H1 (cell line): ENCODE results near the gene SHCBP1L. TPM values are rescaled to one million over a fixed set of nuclear protein-coding genes. Genes with fewer than 3 reads are reported as not detected.
"Not testable (repeated sequence)": the region's sequence is repeated elsewhere in the genome, so short reads cannot be mapped to it uniquely, and the experiment has no call there.

Experiments used
- CTCF ChIA-PET: fragments of 300-600 bp; sonication (Branson Sonifier 250); formaldehyde crosslinking; loops from one replicate; lab custom pipeline; 2021; ENCODE audit not compliant: partially characterized antibody; lab: Charles Lee
- POLR2A ChIA-PET: fragments of 300-600 bp; sonication (Branson Sonifier 250); formaldehyde crosslinking; loops from one replicate; lab custom pipeline; 2021; ENCODE audit warnings: inconsistent platforms; ENCODE audit not compliant: partially characterized antibody; lab: Charles Lee
- DNase-seq, 2 experiments: peaks; one replicate each; pipeline versions ENCODE4 v3.0.0 to v3.0.0-alpha.2; 2010 to 2022; ENCODE audit warnings: low spot score in 2 of 2, low read depth in 1 of 2, mixed read lengths in 1 of 2
- FAIRE-seq: peaks from 2 replicates; lab custom pipeline; 2011; peaks lifted over from hg19 to GRCh38; lab: Jason Lieb, UNC
- H2AFZ ChIP-seq: 2 replicates; pipeline ENCODE4 v1.8.1; 2012; ENCODE audit warnings: low read length, inconsistent platforms
- H2AK5ac ChIP-seq: 2 replicates; pipeline ENCODE4 v1.6.1; 2013; ENCODE audit warnings: low read depth, low read length
- H2BK120ac ChIP-seq: replicated peaks from 2 replicates; pipeline ENCODE3; 2013; ENCODE audit warnings: low read depth, low read length, inconsistent platforms
- H2BK12ac ChIP-seq: 2 replicates; pipeline ENCODE4 v1.6.1; 2013; ENCODE audit warnings: low read depth, low read length
- H2BK15ac ChIP-seq: 2 replicates; pipeline ENCODE4 v1.6.1; 2013; ENCODE audit warnings: low read length
- H2BK20ac ChIP-seq: 2 replicates; pipeline ENCODE4 v1.6.1; 2013; ENCODE audit warnings: low read length
- H2BK5ac ChIP-seq: 2 replicates; pipeline ENCODE4 v1.6.1; 2013; ENCODE audit warnings: low read depth, low read length
- H3K14ac ChIP-seq: 2 replicates; pipeline ENCODE4 v1.6.1; 2013; ENCODE audit warnings: inconsistent platforms; ENCODE audit not compliant: insufficient read length
- H3K18ac ChIP-seq: 2 replicates; pipeline ENCODE4 v1.6.1; 2013; ENCODE audit warnings: low read length; ENCODE audit errors: extremely low read depth
- H3K23ac ChIP-seq: 2 replicates; pipeline ENCODE4 v1.6.1; 2013; ENCODE audit warnings: inconsistent platforms; ENCODE audit not compliant: insufficient read length
- H3K23me2 ChIP-seq: 2 replicates; pipeline ENCODE4 v1.6.1; 2013; ENCODE audit warnings: low read depth, low read length
- H3K27ac ChIP-seq: 2 replicates; pipeline ENCODE4 v1.6.1; 2011; ENCODE audit warnings: low read depth, low read length, inconsistent platforms
- H3K27me3 ChIP-seq, 4 experiments: replicated peaks in 1 of 4; 1 replicate in 1 of 4; 2 replicates in 3 of 4; pipeline versions ENCODE4 v1.6.1 to v1.8.1; 2011 to 2013; ENCODE audit warnings: low read length in 3 of 4, mild to moderate bottlenecking in 3 of 4, inconsistent platforms in 2 of 4, mixed read lengths in 2 of 4, moderate library complexity in 1 of 4; ENCODE audit not compliant: control insufficient read depth in 3 of 4, insufficient read depth in 3 of 4; ENCODE audit errors: extremely low read depth in 1 of 4
- H3K36me3 ChIP-seq, 4 experiments: 2 replicates each; pipeline versions ENCODE4 v1.6.1 to v1.8.1; 2011 to 2013; ENCODE audit warnings: mild to moderate bottlenecking in 4 of 4, low read length in 3 of 4, moderate library complexity in 2 of 4, control low read depth in 1 of 4, inconsistent platforms in 1 of 4; ENCODE audit not compliant: insufficient read depth in 4 of 4, control insufficient read depth in 2 of 4
- H3K4ac ChIP-seq: replicated peaks from 2 replicates; pipeline ENCODE3; 2013; ENCODE audit warnings: low read length, low read depth, mixed read lengths, inconsistent platforms; ENCODE audit not compliant: insufficient read length
- H3K4me1 ChIP-seq, 4 experiments: replicated peaks in 1 of 4; 1 replicate in 1 of 4; 2 replicates in 3 of 4; pipeline versions ENCODE4 v1.6.1 to v1.8.1; 2011 to 2013; ENCODE audit warnings: low read length in 3 of 4, inconsistent platforms in 2 of 4, mixed read lengths in 1 of 4; ENCODE audit not compliant: insufficient read depth in 4 of 4, control insufficient read depth in 3 of 4
- H3K4me2 ChIP-seq, 2 experiments: 2 replicates each; pipeline versions ENCODE4 v1.6.1 to v1.8.1; 2011 to 2013; ENCODE audit warnings: low read depth in 2 of 2, low read length in 2 of 2, control low read depth in 1 of 2, inconsistent platforms in 1 of 2, mild to moderate bottlenecking in 1 of 2; ENCODE audit not compliant: insufficient read depth in 1 of 2
- H3K4me3 ChIP-seq, 4 experiments: fragments of 200-600, 300-600 bp in 1 of 4; sonication (generic), shearing (Covaris generic), sonication (Bioruptor Twin) in 1 of 4; 2 replicates each; pipeline versions ENCODE4 v1.5.1 to v1.8.1; 2011 to 2016; ENCODE audit warnings: low read length in 4 of 4, low read depth in 3 of 4, control low read depth in 2 of 4, inconsistent platforms in 2 of 4, mild to moderate bottlenecking in 2 of 4, mixed read lengths in 1 of 4, moderate library complexity in 1 of 4; ENCODE audit not compliant: insufficient read depth in 2 of 4; ENCODE audit errors: extremely low read depth in 1 of 4
- H3K56ac ChIP-seq: replicated peaks from 2 replicates; pipeline ENCODE3; 2013; ENCODE audit warnings: low read depth, mild to moderate bottlenecking, mixed read lengths, low read length, inconsistent platforms; ENCODE audit not compliant: insufficient read length
- H3K79me1 ChIP-seq: 2 replicates; pipeline ENCODE4 v1.6.1; 2013; ENCODE audit warnings: low read depth, low read length, control low read depth
- H3K79me2 ChIP-seq, 2 experiments: 2 replicates each; pipeline versions ENCODE4 v1.6.1 to v1.8.1; 2012 to 2013; ENCODE audit warnings: low read length in 2 of 2, mild to moderate bottlenecking in 2 of 2, inconsistent platforms in 1 of 2; ENCODE audit not compliant: insufficient read depth in 2 of 2, control insufficient read depth in 1 of 2
- H3K9ac ChIP-seq, 4 experiments: replicated peaks in 1 of 4; 1 replicate in 1 of 4; 2 replicates in 3 of 4; pipeline versions ENCODE4 v1.6.1 to v1.8.1; 2011 to 2013; ENCODE audit warnings: low read depth in 3 of 4, low read length in 3 of 4, control low read depth in 2 of 4, mild to moderate bottlenecking in 2 of 4, moderate library complexity in 2 of 4, inconsistent platforms in 1 of 4; ENCODE audit errors: extremely low read depth in 1 of 4
- H3K9me3 ChIP-seq, 2 experiments: 2 replicates each; pipeline versions ENCODE4 v1.6.1 to v1.8.1; 2012 to 2013; ENCODE audit warnings: mild to moderate bottlenecking in 2 of 2, moderate library complexity in 2 of 2, control low read depth in 1 of 2, inconsistent platforms in 1 of 2, low read depth in 1 of 2, low read length in 1 of 2, mixed read lengths in 1 of 2; ENCODE audit not compliant: insufficient read depth in 2 of 2
- H4K20me1 ChIP-seq, 2 experiments: replicated peaks in 1 of 2; 2 replicates each; pipeline versions ENCODE3 to v1.8.1; 2011 to 2013; ENCODE audit warnings: inconsistent platforms in 2 of 2, low read length in 2 of 2, mild to moderate bottlenecking in 1 of 2; ENCODE audit not compliant: insufficient read depth in 2 of 2, control insufficient read depth in 1 of 2
- H4K5ac ChIP-seq: 2 replicates; pipeline ENCODE4 v1.6.1; 2013; ENCODE audit warnings: low read length, low read depth, mixed read lengths, inconsistent platforms; ENCODE audit not compliant: insufficient read length
- H4K8ac ChIP-seq: 2 replicates; pipeline ENCODE4 v1.8.0; 2013; ENCODE audit warnings: mild to moderate bottlenecking, moderate library complexity, low read length, inconsistent platforms; ENCODE audit not compliant: insufficient read depth; ENCODE audit errors: extremely low read depth
- H4K91ac ChIP-seq: replicated peaks from 2 replicates; pipeline ENCODE3; 2013; ENCODE audit warnings: low read length, mixed read lengths, inconsistent platforms; ENCODE audit not compliant: insufficient read length
- WGBS, 2 experiments: shearing (Covaris generic) in 1 of 2; methylation state at CpG; one replicate each; pipeline versions ENCODE4 v1.1.6 to v1.1.7; 2013 to 2015; ENCODE audit warnings: low lambda C conversion rate in 2 of 2, mixed read lengths in 2 of 2, inconsistent platforms in 1 of 2, low coverage in 1 of 2, missing lambda C conversion rate in 1 of 2; ENCODE audit not compliant: insufficient replicate concordance in 2 of 2, insufficient coverage in 1 of 2, insufficient read length in 1 of 2; ENCODE audit errors: extremely low coverage in 1 of 2, missing lambda C conversion rate in 1 of 2; 5-methylcytosine and 5-hydroxymethylcytosine counted together
- polyA plus RNA-seq, 7 experiments: library from polyadenylated mRNA; depleted of rRNA in 3 of 7; stranded (reverse) in 5 of 7; unstranded in 2 of 7; fragments of >200 nt in 5 of 7; fragments of 200-250 nt in 2 of 7; gene quantifications; 1 replicate in 5 of 7; 2 replicates in 1 of 7; 4 replicates in 1 of 7; pipeline versions ENCODE4 v1.2.1 to v1.2.3, GENCODE V29; 2011 to 2013; ENCODE audit warnings: missing spikeins in 2 of 7, mixed read lengths in 2 of 7
- total RNA-seq: library from RNA; stranded (reverse); fragmentation: NEBNext Ultra II Directional; extraction: Animal tissue kit (Norgen Biotek cat#: 25700); gene quantifications from 2 replicates; pipeline ENCODE4 v1.2.1, GENCODE V29; 2021

Gene SHCBP1L
- total and polyA plus RNA-seq, 2 of the 8 experiments (the other 6 are each of a cell fraction or from before 2014, with no cell fraction given) = not detected

- H2BK5ac ChIP-seq, H4K20me1 ChIP-seq, H3K4me3 ChIP-seq, H4K8ac ChIP-seq, H3K79me1 ChIP-seq, H2BK15ac ChIP-seq, H3K4me2 ChIP-seq, H3K9ac ChIP-seq, H2BK120ac ChIP-seq, DNase-seq, H3K23ac ChIP-seq, H4K91ac ChIP-seq, FAIRE-seq, H3K27me3 ChIP-seq, H3K4ac ChIP-seq, H3K27ac ChIP-seq, H2AFZ ChIP-seq, H2BK20ac ChIP-seq, H3K56ac ChIP-seq, H3K18ac ChIP-seq, H3K36me3 ChIP-seq, H2BK12ac ChIP-seq, H4K5ac ChIP-seq, H3K14ac ChIP-seq, H3K9me3 ChIP-seq, H2AK5ac ChIP-seq, H3K23me2 ChIP-seq, H3K79me2 ChIP-seq, H3K4me1 ChIP-seq: not testable (repeated sequence)
- WGBS, 2 experiments = 96% methylated on average over 6 of the region's 6 CpGs; no CpG with 5 or more reads in 1 of the 2 experiments
- ChIA-PET POLR2A (interaction anchor here (0.6 to 4.5 kb wide), 2 partner anchors 39 to 54 kb away, joined by 4 to 17 read pairs; no protein-coding TSS in a partner anchor), CTCF (interaction anchor here (0.5 to 1.2 kb wide), 3 partner anchors 12 to 155 kb away, joined by 3 to 5 read pairs (median 4); no protein-coding TSS in a partner anchor)
Observed at GRCh38 chr1:182943336-182943735, 9.6 kb downstream of the SHCBP1L start.
